Right hindlimb (tissue), 1 donor: ENCODE results near the gene HYPK.

ENCODE experiments used
- DNase-seq: peaks from one replicate; pipeline ENCODE4 v3.0.0-alpha.2; 2018

Gene HYPK

DNA sequence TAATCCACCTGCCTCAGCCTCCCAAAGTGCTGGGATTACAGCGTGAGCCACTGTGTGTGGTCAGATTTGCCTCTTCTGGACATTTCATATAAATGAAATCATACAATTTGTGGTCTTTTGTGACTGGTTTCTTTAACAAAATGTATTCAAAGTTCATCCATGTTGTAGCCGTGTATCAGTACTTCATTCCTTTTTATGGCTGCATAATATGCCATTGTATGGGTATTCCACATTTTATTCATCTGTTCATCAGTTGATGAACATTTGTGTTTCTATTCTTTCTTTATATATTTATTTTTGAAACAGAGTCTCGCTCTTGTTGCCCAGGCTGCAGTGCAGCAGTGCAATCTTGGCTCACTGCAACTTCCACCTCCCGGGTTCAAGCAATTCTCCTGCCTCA lies 52.2 kb downstream of the HYPK start:
- DNase-seq: no peak
